ENCODE measurements around the gene LHX4.

Gene LHX4

DNA sequence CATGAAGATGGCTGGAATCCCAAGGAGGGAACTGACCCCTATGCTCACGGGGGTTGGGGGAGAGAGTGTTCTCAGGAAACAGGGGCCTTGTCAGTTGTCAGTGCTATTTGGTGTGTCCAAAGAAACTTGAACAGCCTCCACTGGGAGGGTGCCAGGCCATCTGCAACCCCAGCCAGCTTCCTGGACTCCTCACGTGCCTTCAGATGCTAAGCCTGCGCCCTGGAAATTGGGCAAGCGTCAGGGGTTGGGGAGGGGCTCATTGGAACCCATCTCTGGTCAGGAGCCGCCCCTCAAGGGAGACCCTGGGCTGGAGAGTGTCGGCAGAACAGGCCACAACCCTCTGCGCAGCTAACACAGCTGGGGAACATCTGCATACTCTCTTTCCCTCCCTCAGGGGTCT is 13.1 kb upstream of the LHX4 start:
- DNase-seq (ENCODE audit: extremely low read depth, low read depth), result no peak
- TF ChIP-seq, protein P1, sequence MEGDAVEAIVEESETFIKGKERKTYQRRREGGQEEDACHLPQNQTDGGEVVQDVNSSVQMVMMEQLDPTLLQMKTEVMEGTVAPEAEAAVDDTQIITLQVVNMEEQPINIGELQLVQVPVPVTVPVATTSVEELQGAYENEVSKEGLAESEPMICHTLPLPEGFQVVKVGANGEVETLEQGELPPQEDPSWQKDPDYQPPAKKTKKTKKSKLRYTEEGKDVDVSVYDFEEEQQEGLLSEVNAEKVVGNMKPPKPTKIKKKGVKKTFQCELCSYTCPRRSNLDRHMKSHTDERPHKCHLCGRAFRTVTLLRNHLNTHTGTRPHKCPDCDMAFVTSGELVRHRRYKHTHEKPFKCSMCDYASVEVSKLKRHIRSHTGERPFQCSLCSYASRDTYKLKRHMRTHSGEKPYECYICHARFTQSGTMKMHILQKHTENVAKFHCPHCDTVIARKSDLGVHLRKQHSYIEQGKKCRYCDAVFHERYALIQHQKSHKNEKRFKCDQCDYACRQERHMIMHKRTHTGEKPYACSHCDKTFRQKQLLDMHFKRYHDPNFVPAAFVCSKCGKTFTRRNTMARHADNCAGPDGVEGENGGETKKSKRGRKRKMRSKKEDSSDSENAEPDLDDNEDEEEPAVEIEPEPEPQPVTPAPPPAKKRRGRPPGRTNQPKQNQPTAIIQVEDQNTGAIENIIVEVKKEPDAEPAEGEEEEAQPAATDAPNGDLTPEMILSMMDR (IDR thresholded peaks at IDR 0.05; ENCODE audit: low read depth, low read length), result no peak

DNA sequence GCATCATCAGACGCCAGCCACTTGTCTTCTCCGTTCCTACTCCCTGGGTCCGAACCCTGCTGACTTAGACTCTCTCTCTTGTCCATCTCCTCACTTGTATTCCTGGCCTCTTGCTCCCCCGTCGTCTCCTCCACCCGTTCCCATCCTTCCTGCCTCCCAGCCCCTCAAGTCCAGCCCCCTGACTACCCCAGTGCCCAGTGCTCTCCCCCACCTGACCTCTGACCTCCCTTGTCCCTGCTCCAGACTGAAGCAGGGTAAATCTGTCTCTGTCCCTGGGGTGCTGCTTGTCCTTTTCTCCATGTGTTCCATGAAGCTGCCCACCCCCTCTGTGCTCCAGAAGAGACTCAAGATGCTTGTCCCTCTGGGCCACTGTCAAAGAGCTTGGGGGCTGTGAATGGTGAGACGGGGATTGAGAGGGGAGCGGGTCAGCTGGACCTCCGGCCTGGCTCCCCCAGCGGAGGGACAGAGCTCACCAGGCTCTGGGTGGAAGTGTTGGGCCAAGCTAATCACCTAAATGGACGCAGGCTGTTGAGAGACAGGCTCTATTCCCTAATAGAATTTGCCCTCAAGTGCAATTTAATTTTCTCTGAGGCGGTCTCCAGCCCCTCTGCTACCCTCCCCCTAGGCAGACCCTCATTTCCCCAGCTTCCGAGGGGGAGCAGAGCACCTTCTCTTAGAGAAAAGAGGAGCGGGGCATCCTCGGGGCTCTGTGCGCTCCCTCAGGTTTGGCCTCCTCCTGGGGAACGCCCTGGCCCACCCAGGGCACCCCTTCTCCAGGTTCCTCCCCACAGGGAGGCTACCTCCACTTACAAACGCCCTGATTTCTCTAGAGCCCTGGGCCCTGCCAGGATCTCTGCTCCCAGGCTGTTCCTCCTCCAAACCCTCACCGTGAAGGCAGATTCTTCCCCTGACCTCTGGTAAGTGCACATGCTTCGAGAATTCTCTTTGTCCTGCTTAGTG is 11.0 kb upstream of the LHX4 start:
- TF ChIP-seq, protein P1 (IDR thresholded peaks at IDR 0.05; ENCODE audit: low read depth, low read length), result no peak

DNA sequence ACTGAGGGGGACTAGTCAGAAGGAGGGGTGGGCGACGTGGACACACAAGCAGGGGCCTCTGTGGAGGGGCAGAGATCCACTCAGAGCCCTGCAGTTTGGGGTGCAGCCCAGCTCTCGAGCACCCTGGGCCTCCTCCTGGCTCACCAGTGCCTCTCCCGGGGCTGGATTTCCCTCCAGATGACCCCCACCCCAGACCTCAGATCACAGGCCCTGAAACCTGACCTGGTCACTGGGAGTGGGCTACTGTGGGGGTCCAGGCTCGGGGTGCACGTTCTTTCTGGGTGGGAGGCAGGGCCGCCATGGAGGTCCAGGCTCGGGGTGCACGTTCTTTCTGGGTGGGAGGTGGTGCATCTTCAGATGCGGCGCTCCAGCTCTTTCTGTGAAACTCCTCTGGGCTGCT is 10.3 kb upstream of the LHX4 start:
- TF ChIP-seq, protein P1 (IDR thresholded peaks at IDR 0.05; ENCODE audit: low read depth, low read length), result no peak
- no peak for DNase-seq (ENCODE audit: extremely low read depth, low read depth)

More for the DNA sequence above, 11.0 kb upstream of the LHX4 start:
- DNase-seq (ENCODE audit: extremely low read depth, low read depth), result no peak

DNA sequence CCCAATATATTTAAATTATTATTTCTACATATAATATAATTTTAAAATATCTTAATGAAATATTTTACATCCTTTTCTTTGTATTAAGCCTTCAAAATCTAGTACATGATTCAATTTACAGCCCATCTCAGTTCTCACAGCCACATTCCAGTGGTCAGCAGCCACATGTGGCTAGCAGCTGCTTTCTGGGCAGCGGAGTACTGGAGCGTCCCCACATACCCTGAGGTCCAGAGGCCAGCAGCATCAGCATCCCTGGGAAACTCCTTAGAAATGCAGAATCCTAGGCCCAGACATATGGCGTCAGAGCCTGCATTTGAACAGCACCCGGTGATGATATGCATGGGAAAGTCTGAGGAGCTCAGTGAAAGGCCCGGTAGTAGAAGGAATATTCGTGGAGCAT is 8.6 kb upstream of the LHX4 start:
- TF ChIP-seq, protein P1 (IDR thresholded peaks at IDR 0.05; ENCODE audit: low read depth, low read length), result no peak
- DNase-seq (ENCODE audit: extremely low read depth, low read depth), result no peak

DNA sequence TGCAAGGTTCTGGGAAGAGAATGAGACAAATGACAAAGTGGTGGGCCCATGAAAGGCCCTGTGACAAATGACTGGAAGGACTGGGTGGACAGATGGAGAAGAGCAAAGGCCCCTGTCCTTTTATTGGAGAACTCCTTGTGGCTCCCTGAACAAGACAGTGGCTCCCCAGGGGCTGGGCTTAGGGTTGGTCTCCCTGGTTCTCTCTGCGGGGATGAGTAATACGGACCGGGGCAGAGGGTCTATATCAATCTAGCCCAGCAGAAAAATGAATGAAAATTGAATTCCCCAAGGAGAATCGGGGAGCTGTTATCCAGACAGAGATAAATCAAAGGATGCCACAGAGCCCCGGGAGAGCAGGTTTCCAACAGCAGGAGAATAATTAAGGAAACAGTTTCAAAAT is 5.2 kb upstream of the LHX4 start:
- DNase-seq (ENCODE audit: extremely low read depth, low read depth), result no peak
- TF ChIP-seq, protein P1 (IDR thresholded peaks at IDR 0.05; ENCODE audit: low read depth, low read length), result no peak

DNA sequence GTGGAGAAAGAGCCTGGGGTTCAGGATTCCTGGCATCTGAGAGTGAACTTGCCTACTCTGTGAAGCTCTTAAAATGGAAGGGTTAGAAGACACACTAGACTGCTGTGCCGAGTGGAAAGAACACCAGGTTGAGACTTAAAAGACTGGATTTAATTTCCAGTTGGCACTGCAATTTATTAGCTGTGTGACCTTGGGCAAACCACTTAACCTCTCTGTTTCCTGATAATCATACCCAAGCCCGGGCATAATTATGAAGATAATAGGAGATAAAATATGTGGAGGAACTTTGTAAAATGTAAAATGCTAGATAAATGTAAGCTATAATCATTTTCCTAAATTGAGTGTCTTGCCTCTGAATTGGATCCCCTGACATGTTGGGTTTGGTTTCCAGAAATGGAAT is 4.7 kb upstream of the LHX4 start:
- TF ChIP-seq, protein P1 (IDR thresholded peaks at IDR 0.05; ENCODE audit: low read depth, low read length), result no peak

DNA sequence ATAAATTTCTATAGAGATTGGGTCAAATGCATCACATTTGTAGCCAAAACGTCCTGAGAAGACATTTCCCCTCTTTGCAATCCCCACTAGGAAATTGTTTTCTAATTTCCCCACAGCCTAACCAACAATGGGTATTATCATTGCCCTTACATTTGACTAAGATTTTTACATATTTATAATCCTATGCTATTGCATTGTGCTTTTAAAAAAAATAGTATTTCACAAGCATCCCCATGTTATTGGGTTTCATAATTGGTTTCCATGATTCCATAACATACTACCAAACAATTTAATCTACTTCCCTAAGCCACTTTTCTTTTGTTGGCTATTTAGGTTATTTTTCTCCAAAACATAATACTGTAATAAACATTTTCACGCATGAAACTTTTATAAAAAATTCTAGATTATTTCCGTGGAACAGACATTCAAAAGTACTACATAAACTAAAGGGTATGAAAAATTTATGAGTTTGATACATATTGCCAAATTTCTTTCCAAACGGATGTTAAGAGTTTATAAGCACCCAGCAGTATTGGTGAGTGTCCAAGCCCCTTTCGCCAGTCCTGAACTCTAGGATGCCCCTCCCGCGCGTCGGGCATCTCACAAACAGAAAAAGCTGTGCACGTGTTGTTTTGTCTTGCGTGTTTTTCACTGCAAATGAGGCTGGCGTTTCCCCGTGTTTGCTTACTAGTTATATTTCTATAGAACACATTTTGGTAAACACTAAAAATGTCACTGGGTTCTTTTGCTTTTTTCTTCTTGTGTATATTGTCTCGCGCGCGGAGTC is 2.0 kb upstream of the LHX4 start:
- no peak for DNase-seq (ENCODE audit: extremely low read depth, low read depth)
- TF ChIP-seq, protein P1 (IDR thresholded peaks at IDR 0.05; ENCODE audit: low read depth, low read length), result no peak

More for the DNA sequence above, 4.7 kb upstream of the LHX4 start:
- DNase-seq (ENCODE audit: extremely low read depth, low read depth), result no peak
